Fibroblast of the aortic adventitia (primary cell): Measurements from ENCODE around the gene SH3D19. TPM values are rescaled to one million over a fixed set of nuclear protein-coding genes. Genes with fewer than 3 reads are reported as not detected.
A peak's percentile ranks its signal among the peaks of the same experiment; 100 is the strongest.

Source experiments
- DNase-seq: peaks from one replicate; pipeline ENCODE4 v3.0.0-alpha.2; 2010; ENCODE audit warnings: low read depth
- H3K4me3 ChIP-seq: 2 replicates; pipeline ENCODE4 v1.5.1; 2011; ENCODE audit warnings: low read depth, mild to moderate bottlenecking, control low read depth, low read length, moderate library complexity
- total RNA-seq: library from RNA; depleted of rRNA; stranded (reverse); fragments of >200 nt; gene quantifications from 2 replicates; pipeline ENCODE4 v1.2.3, GENCODE V29; 2012; ENCODE audit warnings: low replicate concordance
- TF ChIP-seq, protein P1 (sequence below): IDR thresholded peaks from 2 replicates; pipeline ENCODE4 v1.5.1; 2011; ENCODE audit warnings: mild to moderate bottlenecking, low read length, control low read depth, inconsistent platforms; ENCODE audit not compliant: insufficient read depth

SH3D19 gene
- total RNA-seq, 1 donor = 95.9 TPM

DNA sequence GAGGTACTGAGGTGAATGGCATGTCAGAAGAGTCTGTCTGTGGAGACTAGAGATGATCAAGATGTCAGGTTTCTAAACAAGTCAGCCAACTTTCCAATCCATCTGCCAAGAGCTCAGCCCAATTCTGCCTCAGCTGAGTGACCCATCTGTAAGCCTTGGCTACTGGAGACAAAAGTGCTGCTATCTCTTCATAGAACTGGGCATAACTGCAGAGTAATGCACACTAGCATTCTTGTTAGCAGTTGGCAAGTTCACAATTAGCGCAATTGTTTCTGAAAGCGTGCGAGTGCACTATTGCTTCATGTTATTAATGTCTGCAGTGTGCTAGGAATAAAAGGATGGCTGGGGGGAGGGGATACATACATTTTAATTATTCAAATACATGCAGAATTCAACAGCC lies 32.9 kb upstream of the SH3D19 start:
- DNase-seq = peak; percentile 8
- TF ChIP-seq, protein P1, sequence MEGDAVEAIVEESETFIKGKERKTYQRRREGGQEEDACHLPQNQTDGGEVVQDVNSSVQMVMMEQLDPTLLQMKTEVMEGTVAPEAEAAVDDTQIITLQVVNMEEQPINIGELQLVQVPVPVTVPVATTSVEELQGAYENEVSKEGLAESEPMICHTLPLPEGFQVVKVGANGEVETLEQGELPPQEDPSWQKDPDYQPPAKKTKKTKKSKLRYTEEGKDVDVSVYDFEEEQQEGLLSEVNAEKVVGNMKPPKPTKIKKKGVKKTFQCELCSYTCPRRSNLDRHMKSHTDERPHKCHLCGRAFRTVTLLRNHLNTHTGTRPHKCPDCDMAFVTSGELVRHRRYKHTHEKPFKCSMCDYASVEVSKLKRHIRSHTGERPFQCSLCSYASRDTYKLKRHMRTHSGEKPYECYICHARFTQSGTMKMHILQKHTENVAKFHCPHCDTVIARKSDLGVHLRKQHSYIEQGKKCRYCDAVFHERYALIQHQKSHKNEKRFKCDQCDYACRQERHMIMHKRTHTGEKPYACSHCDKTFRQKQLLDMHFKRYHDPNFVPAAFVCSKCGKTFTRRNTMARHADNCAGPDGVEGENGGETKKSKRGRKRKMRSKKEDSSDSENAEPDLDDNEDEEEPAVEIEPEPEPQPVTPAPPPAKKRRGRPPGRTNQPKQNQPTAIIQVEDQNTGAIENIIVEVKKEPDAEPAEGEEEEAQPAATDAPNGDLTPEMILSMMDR = no peak
- H3K4me3 ChIP-seq = no peak overlapping the region

DNA sequence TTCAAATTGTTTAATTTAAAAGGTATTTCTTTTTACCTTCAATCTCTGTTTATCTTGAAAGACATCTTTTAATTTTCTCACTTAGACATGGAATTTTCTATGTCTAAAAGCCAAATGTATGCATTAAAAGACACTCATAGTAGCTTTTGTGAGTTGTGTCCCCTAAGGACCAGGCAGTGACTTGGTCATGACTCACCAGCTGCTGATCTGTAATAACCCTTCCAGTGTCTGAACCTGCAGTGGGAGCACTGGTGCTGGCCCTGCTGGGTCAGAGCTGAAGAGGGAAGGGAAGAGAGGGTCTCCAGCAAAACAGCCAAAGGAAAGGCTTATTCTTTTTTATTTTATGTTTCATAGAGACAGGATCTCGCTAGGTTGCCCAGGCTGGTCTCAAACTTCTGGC lies 31.1 kb upstream of the SH3D19 start:
- H3K4me3 ChIP-seq = no peak overlapping the region
- peak; percentile 16 for DNase-seq
- TF ChIP-seq, protein P1 = no peak

DNA sequence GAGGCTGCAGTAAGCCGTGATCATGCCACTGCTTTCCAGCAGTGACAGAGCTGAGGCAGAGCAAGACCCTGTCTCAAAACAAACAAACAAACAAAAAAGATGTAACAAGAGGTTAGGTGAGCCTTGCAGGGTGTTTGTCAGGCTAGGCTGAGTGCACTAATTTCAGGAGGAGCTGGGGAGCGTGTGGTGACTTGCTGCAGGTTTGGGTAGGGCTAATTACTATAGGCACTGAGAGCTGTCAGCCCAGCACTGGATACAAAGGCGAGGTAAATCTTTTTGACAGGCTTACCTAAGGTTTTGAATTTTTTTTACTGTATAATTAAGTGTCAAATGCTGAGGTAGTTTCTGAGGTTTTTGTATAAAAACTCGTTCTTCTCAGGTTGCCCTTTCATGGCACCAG lies 29.8 kb upstream of the SH3D19 start:
- DNase-seq = no peak
- TF ChIP-seq, protein P1 = no peak
- H3K4me3 ChIP-seq = no peak overlapping the region

DNA sequence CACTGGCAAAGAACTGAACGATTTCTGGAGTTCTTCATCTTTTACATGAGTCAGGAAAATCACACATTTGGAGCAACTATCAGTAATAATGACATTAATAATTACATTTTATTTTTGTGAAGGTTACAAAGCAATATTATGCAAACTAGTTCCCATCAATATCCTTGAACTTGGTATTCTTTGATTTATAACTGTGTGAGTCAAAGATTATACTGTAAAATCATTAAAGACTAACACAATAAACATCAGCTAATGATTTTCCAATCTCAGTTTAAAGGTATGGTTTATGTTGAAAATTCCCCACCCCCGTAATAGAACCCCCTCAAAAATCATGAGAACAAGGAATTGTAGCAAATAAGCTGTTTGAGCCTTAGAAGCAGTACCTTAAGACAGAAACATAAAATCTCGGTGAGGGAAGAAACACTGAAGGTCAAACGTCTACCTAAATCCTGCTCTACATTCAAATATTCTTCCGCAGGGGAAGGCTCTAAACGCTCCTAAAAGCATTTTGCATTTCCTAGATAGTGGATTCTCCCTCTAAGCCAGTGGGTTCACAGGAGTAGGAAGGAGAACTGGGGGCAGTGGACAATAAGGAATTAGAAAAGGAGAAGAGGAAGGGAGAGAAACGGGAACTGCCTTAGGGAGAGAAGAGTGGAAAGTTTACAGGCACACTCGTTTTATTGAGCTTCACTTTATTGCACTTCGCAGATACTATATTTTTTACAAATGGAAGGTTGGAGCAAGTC lies 22.3 kb upstream of the SH3D19 start:
- no peak overlapping the region for H3K4me3 ChIP-seq
- TF ChIP-seq, protein P1 = no peak
- no peak for DNase-seq

DNA sequence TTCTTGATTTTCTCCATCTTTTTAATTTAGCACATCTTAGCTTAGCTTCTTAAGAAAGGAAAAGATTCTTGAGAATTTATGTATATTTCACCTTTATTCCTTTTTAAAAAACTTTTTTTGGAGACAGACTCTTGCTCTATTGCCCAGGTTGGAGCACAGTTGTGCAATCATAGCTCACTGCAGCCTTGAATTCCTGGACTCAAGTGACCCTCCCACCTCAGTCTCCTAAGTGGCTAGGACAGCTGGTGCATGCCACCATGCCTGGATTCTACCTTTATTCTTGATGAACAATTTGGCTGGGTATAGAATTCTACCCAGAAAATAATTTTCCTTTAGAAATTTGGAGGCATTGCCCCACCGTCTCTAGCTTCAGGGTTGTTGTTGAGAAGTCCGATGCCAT lies 19.5 kb upstream of the SH3D19 start:
- no peak for DNase-seq
- TF ChIP-seq, protein P1 = no peak
- H3K4me3 ChIP-seq = no peak overlapping the region

DNA sequence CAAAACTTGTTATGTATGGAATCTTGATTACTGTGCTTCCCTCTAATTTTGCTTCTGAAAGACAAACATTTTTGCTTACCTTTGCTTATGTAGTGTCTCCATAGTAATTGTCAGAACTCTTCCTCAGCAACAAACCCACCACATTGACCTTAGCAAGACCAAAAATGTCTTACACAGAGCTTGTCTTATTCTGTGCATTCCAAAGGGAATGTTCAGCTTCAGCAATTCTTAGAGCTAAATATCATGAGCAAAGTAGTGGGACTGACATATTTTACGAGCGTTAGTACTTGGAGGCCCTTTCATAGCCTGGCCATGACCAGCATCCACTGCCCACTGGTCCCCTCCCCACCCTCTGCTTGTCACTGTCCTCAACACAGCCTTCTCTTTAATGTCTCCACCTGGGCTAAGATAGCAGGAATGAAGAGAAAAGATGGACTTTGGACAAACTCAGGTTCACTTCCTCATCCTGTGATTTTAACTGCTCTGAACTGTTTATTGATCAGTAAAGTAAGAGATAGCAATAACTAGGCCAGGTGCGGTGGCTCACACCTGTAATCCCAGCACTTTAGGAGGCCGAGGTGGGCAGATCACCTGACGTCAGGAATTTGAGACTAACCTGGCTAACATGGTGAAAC lies 15.5 kb upstream of the SH3D19 start:
- H3K4me3 ChIP-seq = no peak overlapping the region
- TF ChIP-seq, protein P1 = no peak
- DNase-seq = no peak
